ENCODE results near the gene TMEM272. TPM values are rescaled to one million over a fixed set of nuclear protein-coding genes. Genes with fewer than 3 reads are reported as not detected.

Gene TMEM272
- polyA plus RNA-seq, 1 donor (not counting 4 experiments of a cell fraction or from before 2014, with no cell fraction given), result not detected

DNA sequence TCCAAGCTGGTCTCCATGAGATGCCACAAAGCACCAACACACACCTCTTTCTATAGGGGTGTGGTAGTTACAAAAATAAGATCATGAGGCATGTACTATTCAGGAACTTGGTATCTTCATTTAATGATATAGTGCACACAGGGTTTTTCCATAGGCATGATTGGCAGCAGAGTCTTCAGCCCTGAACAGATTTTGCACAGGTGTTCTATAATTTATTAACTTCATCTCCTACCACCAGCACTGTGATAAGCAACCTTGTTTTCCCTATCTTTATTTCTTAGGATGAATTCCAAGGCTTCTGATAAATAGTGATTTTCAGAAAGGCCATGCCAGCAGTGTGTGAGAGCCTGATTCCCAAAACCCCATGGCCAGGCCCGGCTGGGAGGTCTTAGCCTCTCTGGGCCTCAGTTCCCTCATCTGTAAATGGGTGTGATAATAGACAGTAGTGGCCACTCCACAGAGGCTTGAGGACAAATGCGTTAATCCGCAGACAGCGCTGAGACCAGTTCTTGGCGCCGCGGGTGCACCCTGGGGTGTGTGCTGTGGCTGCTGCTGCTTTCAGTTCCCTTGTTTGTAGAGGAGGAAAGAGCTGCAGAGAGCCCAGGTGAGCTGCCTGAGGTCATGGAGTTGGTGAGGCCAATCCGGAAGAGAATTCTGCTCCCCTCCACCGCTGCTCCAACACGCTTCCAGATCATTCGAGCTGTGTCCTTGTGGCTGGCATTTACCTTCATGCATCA is 74.1 kb downstream of the TMEM272 start:
- Histone ChIP-seq H3K4me3 (ENCODE audit: control insufficient read depth in 2 of 3, extremely low read depth in 1 of 3, insufficient read depth in 2 of 3, low read depth in 1 of 3, low read length in 3 of 3) (no peak overlapping the region), H3K9ac (ENCODE audit: control insufficient read depth, extremely low read depth, insufficient read depth, low read length) (no peak overlapping the region), H3K27ac (ENCODE audit: control insufficient read depth, insufficient read depth, low read length) (no peak overlapping the region), H3K9me1 (ENCODE audit: control insufficient read depth, extremely low read depth, insufficient read depth, low read length) (no peaks in the 10 kb centered on the region), H3K27me3 (ENCODE audit: control insufficient read depth, extremely low read depth, insufficient read depth, low read length) (peaks cover 4% of the 10 kb centered on the region), H3K4me1 (ENCODE audit: control insufficient read depth, extremely low read depth, insufficient read depth, low read length) (no peaks in the 10 kb centered on the region), H2AFZ (ENCODE audit: control insufficient read depth, low read length) (no peak overlapping the region), H3K9me3 (ENCODE audit: control insufficient read depth, low read depth, low read length) (no peaks in the 10 kb centered on the region), H3K4me2 (ENCODE audit: control insufficient read depth, extremely low read depth, insufficient read depth, low read depth, low read length) (no peak overlapping the region), H3K79me2 (ENCODE audit: control insufficient read depth, insufficient read depth, low read length) (no peaks in the 10 kb centered on the region), H3K36me3 (ENCODE audit: control insufficient read depth in 2 of 2, extremely low read depth in 1 of 2, insufficient read depth in 2 of 2, low read length in 2 of 2) (peaks cover 13 to 15% of the 10 kb centered on the region in 2 experiments), H4K20me1 (ENCODE audit: control insufficient read depth, extremely low read depth, insufficient read depth, low read length) (no peaks in the 10 kb centered on the region)
- TF ChIP-seq, protein P1, sequence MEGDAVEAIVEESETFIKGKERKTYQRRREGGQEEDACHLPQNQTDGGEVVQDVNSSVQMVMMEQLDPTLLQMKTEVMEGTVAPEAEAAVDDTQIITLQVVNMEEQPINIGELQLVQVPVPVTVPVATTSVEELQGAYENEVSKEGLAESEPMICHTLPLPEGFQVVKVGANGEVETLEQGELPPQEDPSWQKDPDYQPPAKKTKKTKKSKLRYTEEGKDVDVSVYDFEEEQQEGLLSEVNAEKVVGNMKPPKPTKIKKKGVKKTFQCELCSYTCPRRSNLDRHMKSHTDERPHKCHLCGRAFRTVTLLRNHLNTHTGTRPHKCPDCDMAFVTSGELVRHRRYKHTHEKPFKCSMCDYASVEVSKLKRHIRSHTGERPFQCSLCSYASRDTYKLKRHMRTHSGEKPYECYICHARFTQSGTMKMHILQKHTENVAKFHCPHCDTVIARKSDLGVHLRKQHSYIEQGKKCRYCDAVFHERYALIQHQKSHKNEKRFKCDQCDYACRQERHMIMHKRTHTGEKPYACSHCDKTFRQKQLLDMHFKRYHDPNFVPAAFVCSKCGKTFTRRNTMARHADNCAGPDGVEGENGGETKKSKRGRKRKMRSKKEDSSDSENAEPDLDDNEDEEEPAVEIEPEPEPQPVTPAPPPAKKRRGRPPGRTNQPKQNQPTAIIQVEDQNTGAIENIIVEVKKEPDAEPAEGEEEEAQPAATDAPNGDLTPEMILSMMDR (optimal IDR thresholded peaks at IDR 0.05 in 1 of 3, IDR thresholded peaks at IDR 0.05 in 1 of 3, conservative IDR thresholded peaks at IDR 0.05 in 1 of 3; ENCODE audit: extremely low read depth in 1 of 3, insufficient read depth in 2 of 3, low read length in 3 of 3), result no peak
- no peak for TF ChIP-seq EZH2 (IDR thresholded peaks at IDR 0.05; ENCODE audit: low read length)
- dilution Hi-C loops (cut with MboI; ENCODE audit: extremely low pct_ligation_motif_present, low sequenced_read_pairs), result no loop called here
- DNase-seq (ENCODE audit: low read depth, low spot score), result no peak
- FAIRE-seq, result no peak

DNA sequence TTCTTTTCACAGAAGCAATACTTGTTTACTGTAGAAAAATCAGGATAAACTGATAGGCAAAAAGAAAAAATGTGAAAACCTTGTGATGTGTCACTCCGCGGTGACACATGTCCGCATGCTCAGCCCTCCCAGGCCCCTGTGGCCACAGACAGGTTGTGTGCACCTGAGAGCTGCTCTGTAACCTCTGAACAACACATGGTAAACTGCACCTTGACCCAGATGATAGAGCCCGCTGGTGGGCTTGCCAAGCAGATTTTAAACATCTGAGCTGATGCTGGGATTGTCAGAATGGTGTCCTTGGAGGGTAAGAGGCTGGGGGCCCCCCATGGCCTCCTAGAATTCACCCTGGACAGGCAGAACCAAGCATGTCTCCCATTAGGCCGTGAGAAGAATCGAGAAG is 74.8 kb downstream of the TMEM272 start:
- Histone ChIP-seq H3K79me2 (ENCODE audit: control insufficient read depth, insufficient read depth, low read length) (no peaks in the 10 kb centered on the region), H3K27ac (ENCODE audit: control insufficient read depth, insufficient read depth, low read length) (no peak overlapping the region), H2AFZ (ENCODE audit: control insufficient read depth, low read length) (no peak overlapping the region), H3K9me3 (ENCODE audit: control insufficient read depth, low read depth, low read length) (no peaks in the 10 kb centered on the region), H3K9me1 (ENCODE audit: control insufficient read depth, extremely low read depth, insufficient read depth, low read length) (no peaks in the 10 kb centered on the region), H4K20me1 (ENCODE audit: control insufficient read depth, extremely low read depth, insufficient read depth, low read length) (no peaks in the 10 kb centered on the region), H3K36me3 (ENCODE audit: control insufficient read depth in 2 of 2, extremely low read depth in 1 of 2, insufficient read depth in 2 of 2, low read length in 2 of 2) (peaks cover 13 to 15% of the 10 kb centered on the region in 2 experiments), H3K4me1 (ENCODE audit: control insufficient read depth, extremely low read depth, insufficient read depth, low read length) (no peaks in the 10 kb centered on the region), H3K9ac (ENCODE audit: control insufficient read depth, extremely low read depth, insufficient read depth, low read length) (no peak overlapping the region), H3K27me3 (ENCODE audit: control insufficient read depth, extremely low read depth, insufficient read depth, low read length) (peaks cover 4% of the 10 kb centered on the region), H3K4me2 (ENCODE audit: control insufficient read depth, extremely low read depth, insufficient read depth, low read depth, low read length) (no peak overlapping the region), H3K4me3 (ENCODE audit: control insufficient read depth in 2 of 3, extremely low read depth in 1 of 3, insufficient read depth in 2 of 3, low read depth in 1 of 3, low read length in 3 of 3) (no peak overlapping the region)
- DNase-seq (ENCODE audit: low read depth, low spot score) (no peak), FAIRE-seq (no peak)
- dilution Hi-C loops (cut with MboI; ENCODE audit: extremely low pct_ligation_motif_present, low sequenced_read_pairs), result no loop called here
- TF ChIP-seq, protein P1 (optimal IDR thresholded peaks at IDR 0.05 in 1 of 3, IDR thresholded peaks at IDR 0.05 in 1 of 3, conservative IDR thresholded peaks at IDR 0.05 in 1 of 3; ENCODE audit: extremely low read depth in 1 of 3, insufficient read depth in 2 of 3, low read length in 3 of 3), result no peak
- TF ChIP-seq EZH2 (IDR thresholded peaks at IDR 0.05; ENCODE audit: low read length), result no peak
